SK-N-SH (cell line): ENCODE results near the gene LFNG.

Experiments used
- CTCF ChIP-seq: fragments of 200-600 bp; sonication (generic); IDR thresholded peaks from 2 replicates; pipeline ENCODE4 v1.6.1; 2017; ENCODE audit warnings: antibody characterized with exemption, mild to moderate bottlenecking, moderate library complexity
- GABPA ChIP-seq: IDR thresholded peaks from 2 replicates; pipeline ENCODE4 v1.4.0; 2012; ENCODE audit warnings: low read depth, mild to moderate bottlenecking
- MEF2A ChIP-seq: IDR thresholded peaks from 2 replicates; pipeline ENCODE4 v1.4.0; 2012; ENCODE audit warnings: low read depth, borderline replicate concordance
- MXI1 ChIP-seq: IDR thresholded peaks from 2 replicates; pipeline ENCODE4 v1.6.1; 2012; ENCODE audit warnings: mild to moderate bottlenecking, low read depth, low read length, improper control_type of control experiment
- PBX3 ChIP-seq: IDR thresholded peaks from 2 replicates; pipeline ENCODE4; 2012
- POLR2AphosphoS5 ChIP-seq: IDR thresholded peaks from 2 replicates; pipeline ENCODE4 v1.6.1; 2012; ENCODE audit warnings: low read depth, low read length
- REST ChIP-seq: IDR thresholded peaks from 2 replicates; pipeline ENCODE4 v1.6.1; 2012; ENCODE audit warnings: mild to moderate bottlenecking, low read depth, low read length, moderate library complexity

GRCh38 chr7:2500701-2501100 is 18.9 kb upstream of the LFNG start:
- TF ChIP-seq CTCF (no peak), MEF2A (no peak), PBX3 (no peak), REST (no peak), MXI1 (no peak), GABPA (no peak), POLR2AphosphoS5 (no peak)
